ENCODE data around the gene SHANK3.
A peak's percentile ranks its signal among the peaks of the same experiment; 100 is the strongest.
"Not testable (repeated sequence)": the region's sequence is repeated elsewhere in the genome, so short reads cannot be mapped to it uniquely, and the experiment has no call there.

Gene SHANK3

DNA sequence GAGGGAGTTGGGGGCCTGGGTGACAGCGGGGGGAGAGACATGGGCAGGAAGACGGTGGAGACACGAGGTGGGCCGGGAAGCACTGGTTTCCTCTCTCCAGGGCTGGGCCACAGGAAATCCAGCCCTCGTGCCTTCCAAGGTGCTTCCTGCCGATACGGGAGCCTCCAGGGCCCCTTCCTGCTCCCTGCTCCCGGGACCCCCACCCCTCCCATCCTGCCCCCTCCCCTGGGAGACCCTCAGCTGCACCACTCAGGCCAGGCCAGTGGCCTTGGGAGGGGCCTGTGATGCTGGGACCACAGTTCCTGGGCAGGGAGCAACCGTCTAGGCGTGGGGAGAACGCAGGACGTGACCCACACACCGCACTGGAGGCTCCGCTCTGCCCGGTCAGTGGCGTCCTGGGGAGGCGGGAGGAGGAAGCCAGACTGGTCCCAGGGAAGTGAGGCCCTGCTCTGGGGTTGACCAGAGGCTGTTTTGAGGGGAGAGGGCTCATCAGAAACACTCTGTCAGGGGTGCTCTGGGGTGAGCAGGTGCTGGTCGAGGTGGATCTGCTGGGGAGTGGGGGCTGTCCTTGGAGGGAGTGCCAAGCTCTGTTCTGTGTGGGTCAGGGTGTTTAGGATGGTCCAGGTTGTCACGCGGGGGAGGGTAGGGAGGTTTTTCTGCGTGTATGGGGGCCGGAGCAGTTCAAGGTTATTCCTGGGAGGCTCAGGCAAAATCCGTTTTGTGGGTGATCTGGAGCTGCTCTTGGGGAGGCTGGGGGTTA, at the start of gene SHANK3:
TSS of gene SHANK3 (plus strand) at position 353 of the 760 bp plus-strand sequence.
- no peak for DNase-seq (ENCODE audit: low spot score)

GRCh38 chr22:50624347-50625130, 48.1 kb upstream of the SHANK3 start:
- DNase-seq (ENCODE audit: low spot score), result no peak

DNA sequence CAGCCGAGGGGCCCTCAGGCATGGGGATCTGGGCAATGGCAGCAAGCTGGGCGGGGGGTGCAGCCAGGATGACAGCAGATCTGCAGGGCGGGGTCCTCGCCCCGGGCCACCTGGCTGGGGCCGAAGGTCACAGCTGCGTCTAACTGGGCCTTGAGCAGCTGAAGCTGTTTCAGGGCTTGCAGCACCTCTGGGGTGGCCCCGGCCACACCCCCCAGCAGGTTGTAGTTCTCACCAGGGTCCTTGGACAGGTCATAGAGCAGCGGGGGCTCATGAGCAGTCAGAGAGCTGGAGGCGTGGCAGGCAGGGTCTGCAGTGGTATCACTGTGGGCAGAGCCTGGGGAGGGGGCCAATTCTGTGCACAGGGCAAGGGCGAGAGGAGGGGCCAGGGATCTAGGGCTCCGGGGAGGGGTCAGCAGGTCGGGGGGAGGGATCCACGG, 47.5 kb upstream of the SHANK3 start:
- no peak for DNase-seq (ENCODE audit: low spot score)

- DNase-seq (ENCODE audit: low spot score), result no peak
Observed at GRCh38 chr22:50625568-50626313, 46.9 kb upstream of the SHANK3 start.

DNA sequence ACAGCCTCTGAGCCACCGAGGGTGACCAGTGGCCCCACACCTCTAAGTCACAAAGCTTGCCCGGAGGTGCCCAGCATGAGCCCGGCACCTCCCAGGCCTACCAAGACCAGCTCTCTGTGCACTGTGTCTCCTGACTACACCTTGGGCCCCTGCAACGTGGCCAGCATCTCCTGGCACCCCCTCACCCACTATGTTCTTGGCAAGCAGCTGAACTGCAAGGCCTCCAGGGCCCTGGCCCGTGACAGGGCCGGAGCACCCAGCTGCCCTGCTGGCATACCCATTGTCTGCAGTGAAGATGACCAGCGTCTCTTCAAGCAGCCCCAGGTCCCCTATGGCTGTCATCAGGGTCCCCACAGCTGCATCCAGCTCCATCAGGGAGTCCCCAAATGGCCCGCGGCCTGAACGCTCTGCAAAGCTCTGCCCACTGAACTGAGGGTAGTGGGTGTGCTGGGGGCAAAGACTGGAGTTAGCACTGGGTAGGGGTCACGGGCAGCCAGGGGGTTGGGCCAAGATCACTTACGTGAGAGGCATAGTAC, 46.2 kb upstream of the SHANK3 start:
- DNase-seq (ENCODE audit: low spot score), result no peak

GRCh38 chr22:50626850-50627641, 45.6 kb upstream of the SHANK3 start:
- DNase-seq (ENCODE audit: low spot score), result no peak

- DNase-seq (ENCODE audit: low spot score), result peak; percentile 77
Observed at GRCh38 chr22:50627642-50628542, 44.7 kb upstream of the SHANK3 start, which contains the start of gene ARSA. Gene ARSA, minus strand, starts transcription at chr22:50628152. Its CDS starts 373 bp downstream, at chr22:50627779.

GRCh38 chr22:50628543-50629134, 44.0 kb upstream of the SHANK3 start:
- DNase-seq (ENCODE audit: low spot score), result peak; percentile 42

- DNase-seq (ENCODE audit: low spot score), result no peak
Observed at GRCh38 chr22:50630376-50630775, 42.2 kb upstream of the SHANK3 start.

DNA sequence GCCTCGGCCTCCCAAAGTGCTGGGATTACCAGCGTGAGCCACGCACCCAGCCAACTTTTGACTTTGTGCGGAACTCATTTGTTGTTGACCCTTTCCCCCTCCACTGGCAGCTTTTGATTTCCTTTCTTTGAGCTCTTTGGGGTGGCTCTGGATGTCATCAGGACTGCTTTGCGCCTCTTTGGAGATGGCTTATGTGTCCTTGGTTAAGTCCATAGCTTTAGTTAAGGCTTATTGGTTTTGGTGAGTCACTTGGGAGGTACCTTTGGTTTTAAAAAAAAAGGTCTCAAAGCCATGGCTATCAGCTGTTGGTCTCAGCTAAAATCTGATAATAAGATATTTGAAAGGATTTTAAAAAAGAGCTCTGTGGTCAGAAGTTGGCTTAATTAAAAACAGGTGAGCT, 39.5 kb upstream of the SHANK3 start:
- DNase-seq (ENCODE audit: low spot score), result no peak

GRCh38 chr22:50633771-50634170, 38.9 kb upstream of the SHANK3 start:
- DNase-seq (ENCODE audit: low spot score), result no peak

DNA sequence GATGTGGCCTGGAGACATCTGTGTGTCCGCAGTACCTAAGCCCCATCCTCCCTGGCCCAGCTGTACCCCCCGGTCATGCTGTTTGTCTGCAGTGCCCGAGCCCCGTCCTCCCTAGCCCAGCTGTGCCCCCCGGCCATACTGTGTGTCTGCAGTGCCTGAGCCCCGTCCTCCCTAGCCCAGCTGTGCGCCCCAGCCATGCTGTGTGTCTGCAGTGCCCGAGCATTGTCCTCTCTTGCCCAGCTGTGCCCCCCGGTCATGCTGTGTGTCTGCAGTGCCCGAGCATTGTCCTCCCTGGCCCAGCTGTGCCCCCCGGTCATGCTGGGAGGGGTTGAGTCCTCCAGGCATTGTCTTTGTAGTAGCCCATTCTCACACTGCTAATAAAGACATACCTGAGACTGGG, 37.0 kb upstream of the SHANK3 start:
- no peak for DNase-seq (ENCODE audit: low spot score)

DNA sequence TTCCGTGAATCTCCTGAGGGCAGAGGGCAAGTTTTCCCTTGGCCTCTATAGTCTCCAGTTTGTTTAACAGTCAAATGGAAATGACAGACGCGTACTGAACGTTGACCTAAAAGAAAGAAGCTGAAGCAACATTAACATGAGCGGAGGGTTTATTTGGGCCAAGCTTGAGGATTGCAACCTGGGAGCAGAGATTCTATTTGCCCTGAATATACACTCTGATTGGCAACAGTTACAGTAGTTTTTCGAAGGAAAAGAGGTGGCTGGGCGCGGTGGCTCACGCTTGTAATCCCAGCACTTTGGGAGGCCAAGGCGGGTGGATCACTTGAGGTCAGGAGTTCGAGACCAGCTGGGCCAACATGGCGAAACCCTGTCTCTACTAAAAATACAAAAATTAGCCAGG, 32.3 kb upstream of the SHANK3 start:
- DNase-seq (ENCODE audit: low spot score), result not testable (repeated sequence)

GRCh38 chr22:50640857-50641647, 31.6 kb upstream of the SHANK3 start:
- no peak for DNase-seq (ENCODE audit: low spot score)

DNA sequence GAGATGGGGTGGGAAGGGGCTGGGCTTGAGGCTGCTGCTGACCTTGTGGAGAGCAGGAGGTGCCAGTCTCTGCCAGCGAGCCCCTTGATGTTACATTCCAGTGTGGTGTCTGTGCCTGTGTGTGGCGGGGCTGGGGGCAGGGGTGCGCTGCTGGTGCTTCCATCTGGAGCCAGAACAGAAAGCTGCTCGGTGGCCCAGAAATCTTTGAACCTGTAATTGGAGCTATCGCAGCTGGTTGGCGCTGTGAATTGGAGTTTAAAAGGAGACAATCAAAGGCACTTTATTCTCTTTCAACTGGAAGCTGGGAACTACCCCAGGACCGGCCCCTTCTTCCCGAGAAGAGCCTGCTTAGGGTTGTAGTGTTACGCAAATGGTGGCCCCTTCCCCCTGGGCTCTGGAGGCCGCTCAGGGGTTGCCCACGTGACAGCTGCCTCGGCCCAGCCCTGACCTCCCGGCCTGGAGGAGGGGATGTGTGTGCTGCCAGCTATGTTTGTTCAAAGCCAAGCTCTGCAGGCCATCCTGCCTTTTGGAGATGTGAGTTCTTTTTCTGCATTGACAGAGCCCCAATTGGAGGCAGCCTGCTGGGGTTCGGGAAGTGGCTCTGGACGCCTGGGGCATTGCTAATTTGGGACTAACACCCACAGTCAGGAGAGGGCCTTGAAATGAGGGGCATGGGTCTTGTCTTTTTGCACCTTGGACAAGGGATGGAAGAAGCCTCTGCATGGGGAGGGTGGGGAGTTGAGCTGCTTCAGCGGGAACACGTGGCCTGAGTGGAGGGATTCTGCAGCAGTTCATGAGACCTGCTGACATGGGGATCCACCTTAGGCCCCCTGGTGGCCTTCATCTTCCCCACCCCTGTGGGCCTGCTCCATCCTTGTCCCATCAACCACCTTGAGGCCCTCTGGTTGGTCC, 30.7 kb upstream of the SHANK3 start:
- DNase-seq (ENCODE audit: low spot score), result no peak

DNA sequence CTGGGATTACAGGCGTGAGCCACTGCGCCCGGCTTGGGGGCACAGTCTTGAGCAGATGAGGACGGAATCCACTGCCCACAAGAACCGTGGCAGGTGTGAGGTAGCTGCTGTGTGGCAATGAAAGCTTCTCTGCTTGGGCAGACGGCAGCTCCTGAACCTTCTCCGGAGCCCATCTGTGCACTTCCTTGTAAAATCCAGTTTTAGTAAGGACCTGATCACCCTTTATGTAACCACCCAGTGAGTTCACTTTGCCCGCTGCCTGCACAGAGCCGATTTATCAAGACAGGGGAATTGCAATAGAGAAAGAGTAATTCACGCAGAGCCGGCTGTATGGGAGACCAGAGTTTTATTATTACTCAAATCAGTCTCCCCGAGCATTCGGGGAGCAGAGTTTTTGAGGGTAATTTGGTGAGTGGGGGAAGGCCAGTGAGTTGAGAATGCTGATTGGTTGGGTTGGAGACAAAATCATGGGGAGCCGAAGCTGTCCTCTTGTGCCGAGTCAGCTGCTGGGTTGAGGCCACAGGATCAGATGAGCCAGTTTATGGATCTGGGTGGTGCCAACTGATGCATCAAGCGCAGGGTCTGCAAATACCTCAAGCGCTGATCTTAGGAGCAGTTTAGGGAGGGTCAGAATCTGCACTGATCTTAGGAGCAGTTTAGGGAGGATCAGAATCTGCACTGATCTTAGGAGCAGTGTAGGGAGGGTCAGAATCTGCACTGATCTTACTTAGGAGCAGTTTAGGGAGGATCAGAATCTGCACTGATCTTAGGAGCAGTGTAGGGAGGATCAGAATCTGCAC, 29.4 kb upstream of the SHANK3 start:
- DNase-seq (ENCODE audit: low spot score), result not testable (repeated sequence)

- DNase-seq (ENCODE audit: low spot score), result not testable (repeated sequence)
Observed at GRCh38 chr22:50643821-50644101, 28.9 kb upstream of the SHANK3 start.
